WTC11 (cell line): Measurements from ENCODE around the gene FMNL2. TPM values are rescaled to one million over a fixed set of nuclear protein-coding genes. Genes with fewer than 3 reads are reported as not detected.

Source experiments
- ATAC-seq: fragments of 200-7000 bp; cut with Tn5 transposase; 2 replicates; pipeline ENCODE4 v1.10.0; 2021; ENCODE audit warnings: mild to moderate bottlenecking, moderate library complexity
- CTCF ChIA-PET: fragments of 300-600 bp; sonication (Branson Sonifier 250); formaldehyde crosslinking; loops from one replicate; lab custom pipeline; 2021; ENCODE audit warnings: antibody characterized with exemption; lab: Charles Lee
- POLR2A ChIA-PET: fragments of 350-600 bp; sonication (Branson Sonifier 250); formaldehyde crosslinking; loops from one replicate; lab custom pipeline; 2021; ENCODE audit warnings: antibody characterized with exemption; lab: Charles Lee
- DNase-seq: peaks from one replicate; pipeline ENCODE4 v3.0.0; 2021; ENCODE audit warnings: low spot score
- H3K27ac Mint-ChIP-seq: 2 replicates; pipeline ENCODE4 v1.8.0; 2021; ENCODE audit warnings: mixed read lengths
- H3K27me3 Mint-ChIP-seq: 2 replicates; pipeline ENCODE4 v1.8.0; 2021; ENCODE audit warnings: low read depth, mild to moderate bottlenecking, moderate library complexity, mixed read lengths
- H3K36me3 Mint-ChIP-seq: 2 replicates; pipeline ENCODE4 v1.8.0; 2021; ENCODE audit warnings: mixed read lengths
- H3K4me1 Mint-ChIP-seq: 2 replicates; pipeline ENCODE4 v1.8.0; 2022; ENCODE audit warnings: mixed read lengths
- H3K4me3 Mint-ChIP-seq: 2 replicates; pipeline ENCODE4 v1.8.0; 2021; ENCODE audit warnings: mild to moderate bottlenecking, moderate library complexity, mixed read lengths
- H3K9me3 Mint-ChIP-seq: 2 replicates; pipeline ENCODE4 v1.8.0; 2021; ENCODE audit warnings: mixed read lengths
- ATF3 ChIP-seq: sonication (generic); formaldehyde crosslinking; conservative IDR thresholded peaks from 2 replicates; pipeline ENCODE4 v1.8.1; 2022; ENCODE audit warnings: mild to moderate bottlenecking, missing genetic modification reagents
- ATF6 ChIP-seq: sonication (generic); formaldehyde crosslinking; IDR thresholded peaks from 2 replicates; pipeline ENCODE4 v1.8.1; 2023; ENCODE audit warnings: mild to moderate bottlenecking, missing genetic modification reagents
- CBFB ChIP-seq: sonication (generic); formaldehyde crosslinking; IDR thresholded peaks from 2 replicates; pipeline ENCODE4 v1.8.1; 2022; ENCODE audit warnings: mild to moderate bottlenecking, low read depth, missing genetic modification reagents
- E2F4 ChIP-seq: sonication (generic); formaldehyde crosslinking; IDR thresholded peaks from 2 replicates; pipeline ENCODE4 v1.8.1; 2022; ENCODE audit warnings: low read depth, mild to moderate bottlenecking, moderate library complexity, missing genetic modification reagents, borderline replicate concordance
- FOXJ3 ChIP-seq: sonication (generic); formaldehyde crosslinking; IDR thresholded peaks from 2 replicates; pipeline ENCODE4 v1.9.0; 2021; ENCODE audit warnings: missing genetic modification reagents, mild to moderate bottlenecking, borderline replicate concordance
- FOXP1 ChIP-seq: sonication (generic); formaldehyde crosslinking; IDR thresholded peaks from 2 replicates; pipeline ENCODE4 v1.8.0; 2022; ENCODE audit warnings: missing genetic modification reagents, mild to moderate bottlenecking, moderate library complexity, borderline replicate concordance
- HMGA2 ChIP-seq: fragments of 250-450 bp; sonication (Bioruptor Pico); IDR thresholded peaks from 2 replicates; pipeline ENCODE4 v1.4.0; 2021; ENCODE audit warnings: mild to moderate bottlenecking, moderate library complexity
- IRF2 ChIP-seq: sonication (generic); formaldehyde crosslinking; IDR thresholded peaks from 2 replicates; pipeline ENCODE4 v1.8.0; 2022; ENCODE audit warnings: low read depth, missing genetic modification reagents, borderline replicate concordance
- MAX ChIP-seq: sonication (generic); formaldehyde crosslinking; IDR thresholded peaks from 2 replicates; pipeline ENCODE4 v1.8.0; 2022; ENCODE audit warnings: mild to moderate bottlenecking, missing genetic modification reagents
- NR3C1 ChIP-seq: sonication (generic); formaldehyde crosslinking; conservative IDR thresholded peaks from 2 replicates; pipeline ENCODE4 v1.8.1; 2023; ENCODE audit warnings: low read depth, mild to moderate bottlenecking, missing genetic modification reagents
- STAT6 ChIP-seq: sonication (generic); formaldehyde crosslinking; conservative IDR thresholded peaks from 2 replicates; pipeline ENCODE4 v1.8.1; 2023; ENCODE audit warnings: mild to moderate bottlenecking, low read depth, missing genetic modification reagents, moderate library complexity
- USF2 ChIP-seq: sonication (generic); formaldehyde crosslinking; IDR thresholded peaks from 2 replicates; pipeline ENCODE4 v1.8.1; 2023; ENCODE audit warnings: mild to moderate bottlenecking, missing genetic modification reagents, moderate library complexity
- ZMAT4 ChIP-seq: fragments of 250-450 bp; sonication (Bioruptor Pico); IDR thresholded peaks from 2 replicates; pipeline ENCODE4 v1.9.0; 2021; ENCODE audit warnings: mild to moderate bottlenecking
- ZNF317 ChIP-seq: sonication (generic); formaldehyde crosslinking; IDR thresholded peaks from 2 replicates; pipeline ENCODE4 v1.8.1; 2023; ENCODE audit warnings: low read depth, mild to moderate bottlenecking, moderate library complexity, missing genetic modification reagents, borderline replicate concordance
- ZNF416 ChIP-seq: fragments of 250-450 bp; sonication (Bioruptor Pico); IDR thresholded peaks from 2 replicates; pipeline ENCODE4 v1.9.0; 2021; ENCODE audit warnings: mild to moderate bottlenecking, inconsistent platforms
- ZSCAN18 ChIP-seq: fragments of 250-450 bp; sonication (Bioruptor Pico); IDR thresholded peaks from 2 replicates; pipeline ENCODE4 v2.1.2; 2022; ENCODE audit warnings: mild to moderate bottlenecking, moderate library complexity
- total RNA-seq: library from RNA; stranded (reverse); gene quantifications from 3 replicates; pipeline ENCODE4 v1.2.3, GENCODE V29; 2021

FMNL2 gene
- total RNA-seq, 1 experiment from 2014 or later, result 43.0 TPM

- Mint-ChIP-seq H3K4me3 (peak overlapping the region; percentile 60), H3K27me3 (no peaks in the 10 kb centered on the region)
- CTCF ChIA-PET, result interaction anchor here (0.7 to 1.7 kb wide), 3 partner anchors 7 to 370 kb away, joined by 3 to 5 read pairs (median 3); no protein-coding TSS in a partner anchor
Measured at GRCh38 chr2:152407806-152408205, 72.8 kb downstream of the FMNL2 start.

More at GRCh38 chr2:152407806-152408205, 72.8 kb downstream of the FMNL2 start:
- no peaks in the 10 kb centered on the region for H3K9me3 Mint-ChIP-seq
- peak overlapping the region; percentile 80 for H3K27ac Mint-ChIP-seq
- DNase-seq, result no peak
- POLR2A ChIA-PET, result no interaction called here
- no peaks in the 10 kb centered on the region for H3K36me3 Mint-ChIP-seq
- ATAC-seq, result peak; percentile 18
- H3K4me1 Mint-ChIP-seq, result peaks cover 85% of the 10 kb centered on the region
- TF ChIP-seq ZSCAN18 (CRISPR knock-in tag) (no peak), STAT6 (CRISPR knock-in tag) (no peak), ZMAT4 (CRISPR knock-in tag) (no peak), MAX (CRISPR knock-in tag) (no peak), FOXJ3 (CRISPR knock-in tag) (no peak), E2F4 (no peak), NR3C1 (no peak), IRF2 (no peak), ATF6 (CRISPR knock-in tag) (no peak), ATF3 (CRISPR knock-in tag) (no peak), ZNF317 (CRISPR knock-in tag) (no peak), HMGA2 (CRISPR knock-in tag) (no peak), ZNF416 (CRISPR knock-in tag) (no peak), USF2 (no peak), CBFB (no peak), FOXP1 (CRISPR knock-in tag) (no peak)
